Measurements from ENCODE around the gene PRKG1. TPM values are rescaled to one million over a fixed set of nuclear protein-coding genes. Genes with fewer than 3 reads are reported as not detected.

PRKG1 gene
- total and polyA plus RNA-seq, 2 of the 4 experiments (the other 2 are of a cell fraction) = 3.5 to 18.3 TPM

DNA sequence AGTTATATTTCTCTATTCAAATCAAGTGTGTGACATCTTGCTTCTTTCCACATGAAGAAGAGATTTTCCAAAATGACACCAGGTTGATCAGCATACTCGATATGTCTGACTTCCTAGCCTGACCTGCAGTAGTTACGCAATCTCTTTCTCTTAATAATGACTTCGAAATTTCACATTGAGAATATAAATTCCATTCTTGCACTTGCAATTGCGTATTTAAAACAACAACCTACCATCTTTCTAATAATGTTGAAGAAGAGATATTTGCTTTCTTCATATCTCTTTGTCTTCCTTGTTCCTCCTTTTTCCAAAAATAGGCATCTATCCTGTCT, 348.8 kb downstream of the PRKG1 start:
- Histone ChIP-seq H2BK120ac (ENCODE audit: low read depth, low read length) (no peak overlapping the region), H3K27ac (ENCODE audit: insufficient read depth, low read length) (no peak overlapping the region), H4K5ac (ENCODE audit: low read depth, low read length) (no peak overlapping the region), H3K79me1 (ENCODE audit: low read depth in 1 of 2, low read length in 2 of 2) (peaks cover 0 to 11% of the 10 kb centered on the region in 2 experiments; a peak in 2 of 4 replicates), H3K4me1 (ENCODE audit: control insufficient read depth, insufficient read depth, low read length) (peaks cover 6% of the 10 kb centered on the region), H2BK15ac (ENCODE audit: low read depth, low read length) (no peak overlapping the region), H2BK20ac (ENCODE audit: low read depth, low read length) (no peak overlapping the region), H3K27me3 (ENCODE audit: control insufficient read depth, insufficient read depth, low read length) (no peaks in the 10 kb centered on the region), H3K18ac (ENCODE audit: low read depth, low read length) (no peak overlapping the region), H4K20me1 (ENCODE audit: insufficient read depth, low read length) (no peaks in the 10 kb centered on the region), H3K4ac (ENCODE audit: low read depth, low read length) (no peak overlapping the region), H3K9ac (ENCODE audit: low read depth, low read length) (no peak overlapping the region), H3K4me3 (ENCODE audit: insufficient read depth, low read depth, low read length) (no peak overlapping the region), H3K14ac (replicated peaks; ENCODE audit: low read depth, low read length) (no peak overlapping the region), H3K9me3 (ENCODE audit: control insufficient read depth, insufficient read depth, low read length) (no peaks in the 10 kb centered on the region), H4K8ac (ENCODE audit: low read depth in 2 of 2, low read length in 2 of 2) (no peak overlapping the region), H3K4me2 (ENCODE audit: low read depth, low read length) (no peak overlapping the region), H3K9me1 (ENCODE audit: insufficient read depth, low read length) (no peaks in the 10 kb centered on the region), H2BK5ac (ENCODE audit: low read depth, low read length, poor library complexity, severe bottlenecking) (no peak overlapping the region), H2AK9ac (replicated peaks; ENCODE audit: low read depth, low read length, poor library complexity) (no peak overlapping the region), H3K56ac (ENCODE audit: extremely low read depth, insufficient read depth, low read length) (no peak overlapping the region), H4K91ac (ENCODE audit: insufficient read depth, low read depth, low read length) (no peak overlapping the region), H2AK5ac (ENCODE audit: low read depth, low read length) (no peak overlapping the region), H3K36me3 (ENCODE audit: control insufficient read depth, insufficient read depth, low read length) (no peaks in the 10 kb centered on the region), H3K23ac (ENCODE audit: low read depth, low read length) (no peak overlapping the region), H2AFZ (replicated peaks; ENCODE audit: low read length, poor library complexity) (no peak overlapping the region)
- dilution Hi-C loops (cut with HindIII; ENCODE audit: low sequenced_read_pairs, unreplicated experiment) (no loop called here), intact Hi-C loops (cut with micrococcal nuclease) (loop anchor here (2.0 to 5.0 kb wide), 4 partner anchors 360 to 788 kb away; no protein-coding TSS in a partner anchor), in situ Hi-C loops (cut with MboI; ENCODE audit: low sequenced_read_pairs) (loop anchor here (5.0 to 25.0 kb wide), 3 partner anchors 351 to 539 kb away; partner anchors contain the start of gene PRKG1)
- no peak for DNase-seq
- ChIA-PET CTCF (interaction anchor here (0.6 to 1.0 kb wide), 4 partner anchors 71 to 532 kb away, joined by 3 read pairs; no protein-coding TSS in a partner anchor), POLR2A (ENCODE audit: unreplicated experiment) (interaction anchor here (0.6 kb wide), 2 partner anchors 26 to 270 kb away, joined by 3 to 4 read pairs; no protein-coding TSS in a partner anchor)
- no CpG with 5 or more reads among the region's 4 CpGs for WGBS, 2 experiments (ENCODE audit: extremely low coverage in 2 of 2, insufficient read length in 1 of 2)
- TF ChIP-seq MAFK (IDR thresholded peaks at IDR 0.05; ENCODE audit: low read depth, low read length) (no peak), CEBPB (IDR thresholded peaks at IDR 0.05; ENCODE audit: low read depth, low read length) (peak; percentile 95)
- no peak for ATAC-seq (ENCODE audit: low read depth)
- BruUV-seq (replicated peaks) = no TSS peak
